Endothelial cell of umbilical vein (primary cell): Measurements from ENCODE around the gene ZNF263. TPM values are rescaled to one million over a fixed set of nuclear protein-coding genes. Genes with fewer than 3 reads are reported as not detected.

Experiments
- BruUV-seq: library from RNA; stranded (reverse); fragments of 400-500 nt; replicated peaks from 2 replicates; lab custom pipeline; 2021; lab: Mats Ljungman, UMichigan
- CTCF ChIA-PET: fragments of 300-600, 350-600 bp; sonication (Branson Sonifier 250); formaldehyde crosslinking; loops from one replicate; lab custom pipeline; 2021; ENCODE audit warnings: antibody characterized with exemption, inconsistent platforms; lab: Charles Lee
- POLR2A ChIA-PET: fragments of 300-600, 350-600 bp; sonication (Branson Sonifier 250); formaldehyde crosslinking; loops from one replicate; lab custom pipeline; 2021; ENCODE audit warnings: antibody characterized with exemption, inconsistent platforms; lab: Charles Lee
- DNase-seq: peaks from one replicate; pipeline ENCODE4 v3.0.0-alpha.2; 2011; ENCODE audit warnings: low read depth, low spot score
- FAIRE-seq: peaks from 2 replicates; lab custom pipeline; 2011; peaks lifted over from hg19 to GRCh38; lab: Jason Lieb, UNC
- H2AFZ ChIP-seq: 2 replicates; pipeline ENCODE4 v1.6.0; 2012; ENCODE audit warnings: low read depth, low read length, control low read depth, inconsistent platforms
- H3K27ac ChIP-seq: 2 replicates; pipeline ENCODE4 v1.5.1; 2011; ENCODE audit warnings: low read depth, mild to moderate bottlenecking, control low read depth, low read length, moderate library complexity; ENCODE audit not compliant: insufficient read depth
- H3K27me3 ChIP-seq, 2 experiments: 2 replicates each; pipeline versions ENCODE4 v1.6.0 to v1.6.1; 2011; ENCODE audit warnings: low read length in 2 of 2, mixed read lengths in 1 of 2; ENCODE audit not compliant: control insufficient read depth in 2 of 2, insufficient read depth in 2 of 2
- H3K36me3 ChIP-seq, 2 experiments: 2 replicates in 1 of 2; 3 replicates in 1 of 2; pipeline ENCODE4 v1.5.1; 2011; ENCODE audit warnings: low read length in 2 of 2, mild to moderate bottlenecking in 1 of 2, moderate library complexity in 1 of 2; ENCODE audit not compliant: control insufficient read depth in 2 of 2, insufficient read depth in 2 of 2; ENCODE audit errors: extremely low read depth in 1 of 2
- H3K4me1 ChIP-seq: 3 replicates; pipeline ENCODE4 v1.5.1; 2011; ENCODE audit warnings: mild to moderate bottlenecking, low read length; ENCODE audit not compliant: control insufficient read depth, insufficient read depth; ENCODE audit errors: extremely low read depth
- H3K4me2 ChIP-seq: 2 replicates; pipeline ENCODE4 v1.6.1; 2011; ENCODE audit warnings: low read length, control low read depth, mixed read lengths; ENCODE audit not compliant: insufficient read depth
- H3K4me3 ChIP-seq, 3 experiments: fragments of 200-600 bp in 1 of 3; sonication (generic), shearing (Covaris generic) in 1 of 3; replicated peaks in 1 of 3; 2 replicates each; pipeline ENCODE4 v1.5.1; 2011 to 2016; ENCODE audit warnings: control low read depth in 3 of 3, low read length in 3 of 3, mild to moderate bottlenecking in 2 of 3, inconsistent platforms in 1 of 3, low read depth in 1 of 3, moderate library complexity in 1 of 3; ENCODE audit not compliant: insufficient read depth in 1 of 3
- H3K79me2 ChIP-seq: 2 replicates; pipeline ENCODE4 v1.6.0; 2012; ENCODE audit warnings: low read length, inconsistent platforms; ENCODE audit not compliant: control insufficient read depth, insufficient read depth
- H3K9ac ChIP-seq: replicated peaks from 2 replicates; pipeline ENCODE3; 2011; ENCODE audit warnings: low read length, control low read depth; ENCODE audit not compliant: insufficient read depth; ENCODE audit errors: extremely low read depth
- H3K9me1 ChIP-seq: replicated peaks from 3 replicates; pipeline ENCODE4 v1.6.0; 2011; ENCODE audit warnings: mild to moderate bottlenecking, low read length; ENCODE audit not compliant: control insufficient read depth, insufficient read depth; ENCODE audit errors: extremely low read depth
- H3K9me3 ChIP-seq: replicated peaks from 2 replicates; pipeline ENCODE4 v1.5.1; 2012; ENCODE audit warnings: low read length, inconsistent platforms; ENCODE audit not compliant: control insufficient read depth, insufficient read depth
- H4K20me1 ChIP-seq: replicated peaks from 2 replicates; pipeline ENCODE3; 2011; ENCODE audit warnings: mild to moderate bottlenecking, low read length; ENCODE audit not compliant: control insufficient read depth, insufficient read depth; ENCODE audit errors: extremely low read depth
- CTCF ChIP-seq, 2 donors: IDR thresholded peaks; 1 replicate in 1 of 2; 2 replicates in 1 of 2; pipeline ENCODE4 v1.5.1; 2011; ENCODE audit warnings: low read length in 2 of 2, mild to moderate bottlenecking in 2 of 2, moderate library complexity in 2 of 2, control low read depth in 1 of 2, inconsistent platforms in 1 of 2, low read depth in 1 of 2; ENCODE audit not compliant: insufficient read depth in 1 of 2; ENCODE audit errors: extremely low read depth in 1 of 2
- EZH2 ChIP-seq: IDR thresholded peaks from 2 replicates; pipeline ENCODE4 v1.6.1; 2012; ENCODE audit warnings: borderline replicate concordance, low read depth, mild to moderate bottlenecking, moderate library complexity, low read length, inconsistent platforms; ENCODE audit not compliant: severe bottlenecking
- FOS ChIP-seq: IDR thresholded peaks from 2 replicates; pipeline ENCODE4 v1.6.1; 2011; ENCODE audit warnings: mild to moderate bottlenecking, low read length, moderate library complexity, borderline replicate concordance; ENCODE audit not compliant: insufficient read depth
- GATA2 ChIP-seq: IDR thresholded peaks from 2 replicates; pipeline ENCODE4 v1.7.0; 2011; ENCODE audit warnings: low read depth, mild to moderate bottlenecking, moderate library complexity, mixed read lengths, low read length; ENCODE audit not compliant: insufficient read length, insufficient read depth
- JUN ChIP-seq: IDR thresholded peaks from 2 replicates; pipeline ENCODE4 v1.6.1; 2011; ENCODE audit warnings: borderline replicate concordance, low read depth; ENCODE audit not compliant: insufficient read length, insufficient read depth
- MAX ChIP-seq: IDR thresholded peaks from 2 replicates; pipeline ENCODE4 v1.6.1; 2011; ENCODE audit not compliant: insufficient read depth, insufficient read length
- MYC ChIP-seq: IDR thresholded peaks from one replicate; pipeline ENCODE4 v1.6.1; 2011; ENCODE audit warnings: mild to moderate bottlenecking, low read depth, low read length
- POLR2A ChIP-seq: IDR thresholded peaks from 2 replicates; pipeline ENCODE4 v1.6.1; 2012; ENCODE audit warnings: low read depth, mild to moderate bottlenecking, control low read depth, low read length
- POLR2AphosphoS5 ChIP-seq: IDR thresholded peaks from 2 replicates; pipeline ENCODE4 v1.6.1; 2012; ENCODE audit warnings: low read depth, mild to moderate bottlenecking, control low read depth, low read length, moderate library complexity; ENCODE audit not compliant: insufficient read depth
- dilution Hi-C: fragments of 300-500 bp; cut with MboI; formaldehyde crosslinking; loops from one replicate; pipeline ENCODE4 v1.15.0; 2019; ENCODE audit warnings: low sequenced_read_pairs; ENCODE audit not compliant: extremely low pct_ligation_motif_present
- intact Hi-C: fragments of 100-400 bp; cut with micrococcal nuclease; formaldehyde crosslinking; loops from one replicate; pipeline ENCODE4 v1.10.0; 2022
- polyA plus RNA-seq, 4 experiments: library from polyadenylated mRNA; depleted of rRNA in 3 of 4; stranded (reverse) in 3 of 4; unstranded in 1 of 4; fragments of >200 nt; gene quantifications; 2 replicates each; pipeline versions ENCODE4 v1.2.1 to v1.2.3, GENCODE V29; 2011 to 2012; ENCODE audit warnings: missing spikeins in 1 of 4
- total RNA-seq: library from RNA; stranded (reverse); gene quantifications from 2 replicates; pipeline ENCODE4 v1.2.3, GENCODE V29; 2021

Gene ZNF263
- total and polyA plus RNA-seq, 2 donors (not counting 3 experiments of a cell fraction or from before 2014, with no cell fraction given), result 10.9 to 20.8 TPM

- Histone ChIP-seq H3K9me3 (no peaks in the 10 kb centered on the region), H3K4me1 (peaks cover 13% of the 10 kb centered on the region), H3K27ac (peak overlapping the region; percentile 92), H3K9me1 (no peaks in the 10 kb centered on the region), H3K79me2 (peaks cover 35% of the 10 kb centered on the region), H3K4me3 (peak overlapping the region; percentile 32 to 79 (median 77)), H4K20me1 (no peaks in the 10 kb centered on the region), H3K36me3 (peaks cover 0 to 5% of the 10 kb centered on the region in 2 experiments), H3K4me2 (peak overlapping the region; percentile 69), H3K27me3 (peaks cover 8 to 13% of the 10 kb centered on the region in 2 experiments), H2AFZ (peak overlapping the region; percentile 69), H3K9ac (peak overlapping the region; percentile 86)
- intact Hi-C loops (loop anchor here (1.0 to 2.0 kb wide), 3 partner anchors 93 to 218 kb away; partner anchors contain the start of gene OR1F1), dilution Hi-C loops (no loop called here)
- DNase-seq (peak; percentile 87), FAIRE-seq (no peak)
- ChIA-PET POLR2A (interaction anchor here (1.3 to 1.5 kb wide), 3 partner anchors 22 to 218 kb away, joined by 4 to 7 read pairs (median 5); partner anchors contain the start of genes CLUAP1, ZNF174 and ZSCAN32), CTCF (interaction anchor here (1.0 to 3.2 kb wide), 6 partner anchors 10 to 218 kb away, joined by 3 to 21 read pairs (median 4); partner anchors contain the start of gene CLUAP1)
- BruUV-seq, result no TSS peak
- TF ChIP-seq JUN (no peak), CTCF (IDR thresholded peaks at IDR 0.05; ENCODE audit: extremely low read depth in 1 of 2, insufficient read depth in 1 of 2, low read depth in 1 of 2, low read length in 2 of 2) (no peak), FOS (no peak), POLR2AphosphoS5 (no peak), POLR2A (no peak), GATA2 (no peak), MYC (no peak), MAX (no peak), EZH2 (no peak)
These were observed 1.1 kb upstream of the ZNF263 start for GRCh38 chr16:3282103-3282729.
